ENCODE results near the gene SNED1.

Gene SNED1

GRCh38 chr2:240951045-240951594, 47.3 kb upstream of the SNED1 start:
- Histone ChIP-seq H4K8ac (ENCODE audit: low read depth, low read length) (no peak overlapping the region), H2BK15ac (ENCODE audit: low read length) (no peak overlapping the region), H3K27ac (replicated peaks; ENCODE audit: low read length) (no peak overlapping the region), H3K9me3 (replicated peaks in 1 of 2; ENCODE audit: control insufficient read depth in 2 of 2, insufficient read depth in 1 of 2, low read depth in 1 of 2, low read length in 2 of 2) (peaks cover 0 to 3% of the 10 kb centered on the region in 2 donors), H3K18ac (ENCODE audit: low read length) (no peak overlapping the region), H3K36me3 (replicated peaks in 1 of 2; ENCODE audit: control insufficient read depth in 2 of 2, insufficient read depth in 2 of 2, low read length in 2 of 2) (no peaks in the 10 kb centered on the region), H3K4me1 (ENCODE audit: control insufficient read depth in 2 of 2, insufficient read depth in 1 of 2, low read depth in 1 of 2, low read length in 2 of 2) (peaks cover 2 to 8% of the 10 kb centered on the region in 2 donors), H4K91ac (ENCODE audit: low read depth, low read length, poor library complexity) (no peak overlapping the region), H2AK5ac (ENCODE audit: low read depth, low read length) (no peak overlapping the region), H3K27me3 (ENCODE audit: control insufficient read depth in 3 of 3, insufficient read depth in 3 of 3, low read depth in 1 of 3, low read length in 3 of 3) (peaks cover 0 to 29% (median 0%) of the 10 kb centered on the region in 3 experiments), H3K4me2 (ENCODE audit: insufficient read depth, low read length, poor library complexity, severe bottlenecking) (no peak overlapping the region), H3K9ac (ENCODE audit: low read depth, low read length, poor library complexity) (no peak overlapping the region), H3K23ac (ENCODE audit: low read depth, low read length, poor library complexity) (no peak overlapping the region), H2AFZ (ENCODE audit: low read length) (no peak overlapping the region), H3K4ac (ENCODE audit: low read length) (no peak overlapping the region), H3K14ac (ENCODE audit: low read length) (no peak overlapping the region), H2BK12ac (ENCODE audit: low read length) (no peak overlapping the region), H3K4me3 (ENCODE audit: low read length in 2 of 2) (no peak overlapping the region), H2BK120ac (ENCODE audit: low read depth, low read length) (no peak overlapping the region), H2BK5ac (ENCODE audit: low read length) (no peak overlapping the region), H3K79me1 (ENCODE audit: low read depth, low read length) (peaks cover 3% of the 10 kb centered on the region)
- DNase-seq (ENCODE audit: low spot score): no peak
- 100% methylated on average over 1 of the region's 3 CpGs; no CpG with 5 or more reads in 1 of the 2 donors for WGBS, 2 donors (ENCODE audit: extremely low coverage in 2 of 2, insufficient read length in 2 of 2, insufficient replicate concordance in 1 of 2)

DNA sequence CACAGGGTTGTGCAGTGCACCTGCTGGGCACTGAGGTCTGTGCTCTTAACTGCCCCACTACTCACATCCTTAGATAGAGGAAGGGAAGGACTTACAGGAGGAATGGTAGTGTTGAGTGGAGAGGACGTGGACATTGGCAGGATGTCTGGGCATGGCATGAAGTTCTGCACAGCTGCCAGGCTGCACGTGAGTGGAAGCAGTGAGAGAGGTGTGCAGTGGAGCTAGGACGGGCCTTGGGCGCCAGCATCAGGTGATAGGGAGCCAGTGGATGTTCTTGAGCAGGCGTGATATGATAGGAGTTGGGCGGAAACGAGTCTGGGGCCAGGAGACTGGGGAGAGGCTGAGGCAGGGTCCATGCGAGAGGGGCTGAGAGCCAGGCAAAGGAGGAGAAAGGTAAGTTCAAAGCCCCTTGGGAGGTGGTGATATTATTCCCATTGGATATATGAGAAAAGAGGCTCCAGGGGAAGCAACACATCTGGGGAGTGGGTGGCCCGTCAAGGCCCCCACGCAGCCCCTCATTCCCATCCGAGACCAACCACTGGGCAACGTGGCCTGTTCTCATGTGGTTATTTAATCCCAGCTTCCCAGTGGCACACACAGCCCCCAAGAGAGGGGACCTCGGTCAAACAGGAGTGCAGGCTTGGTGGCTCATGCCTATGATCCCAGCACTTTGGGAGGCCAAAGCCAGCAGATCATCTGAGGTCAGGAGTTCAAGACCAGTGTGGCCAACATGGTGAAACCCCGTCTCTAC, 45.7 kb upstream of the SNED1 start:
- Histone ChIP-seq H3K9ac (ENCODE audit: low read depth, low read length, poor library complexity) (no peak overlapping the region), H4K91ac (ENCODE audit: low read depth, low read length, poor library complexity) (no peak overlapping the region), H3K4me3 (ENCODE audit: low read length in 2 of 2) (no peak overlapping the region), H3K79me1 (ENCODE audit: low read depth, low read length) (no peaks in the 10 kb centered on the region), H3K4me1 (ENCODE audit: control insufficient read depth in 2 of 2, insufficient read depth in 1 of 2, low read depth in 1 of 2, low read length in 2 of 2) (peaks cover 2 to 6% of the 10 kb centered on the region in 2 donors), H3K23ac (ENCODE audit: low read depth, low read length, poor library complexity) (peak overlapping the region; percentile 34), H4K8ac (ENCODE audit: low read depth, low read length) (no peak overlapping the region), H3K14ac (ENCODE audit: low read length) (no peak overlapping the region), H2AK5ac (ENCODE audit: low read depth, low read length) (no peak overlapping the region), H3K27me3 (ENCODE audit: control insufficient read depth in 3 of 3, insufficient read depth in 3 of 3, low read depth in 1 of 3, low read length in 3 of 3) (peaks cover 0 to 33% (median 0%) of the 10 kb centered on the region in 3 experiments), H3K9me3 (replicated peaks in 1 of 2; ENCODE audit: control insufficient read depth in 2 of 2, insufficient read depth in 1 of 2, low read depth in 1 of 2, low read length in 2 of 2) (peaks cover 0 to 3% of the 10 kb centered on the region in 2 donors), H2BK120ac (ENCODE audit: low read depth, low read length) (no peak overlapping the region), H2BK12ac (ENCODE audit: low read length) (no peak overlapping the region), H3K36me3 (replicated peaks in 1 of 2; ENCODE audit: control insufficient read depth in 2 of 2, insufficient read depth in 2 of 2, low read length in 2 of 2) (no peaks in the 10 kb centered on the region), H3K4me2 (ENCODE audit: insufficient read depth, low read length, poor library complexity, severe bottlenecking) (no peak overlapping the region), H2BK15ac (ENCODE audit: low read length) (no peak overlapping the region), H3K4ac (ENCODE audit: low read length) (no peak overlapping the region), H3K27ac (replicated peaks; ENCODE audit: low read length) (no peak overlapping the region), H3K18ac (ENCODE audit: low read length) (no peak overlapping the region), H2AFZ (ENCODE audit: low read length) (no peak overlapping the region), H2BK5ac (ENCODE audit: low read length) (no peak overlapping the region)
- DNase-seq (ENCODE audit: low spot score): no peak
- no CpG with 5 or more reads among the region's 14 CpGs for WGBS, 2 donors (ENCODE audit: extremely low coverage in 2 of 2, insufficient read length in 2 of 2, insufficient replicate concordance in 1 of 2)

DNA sequence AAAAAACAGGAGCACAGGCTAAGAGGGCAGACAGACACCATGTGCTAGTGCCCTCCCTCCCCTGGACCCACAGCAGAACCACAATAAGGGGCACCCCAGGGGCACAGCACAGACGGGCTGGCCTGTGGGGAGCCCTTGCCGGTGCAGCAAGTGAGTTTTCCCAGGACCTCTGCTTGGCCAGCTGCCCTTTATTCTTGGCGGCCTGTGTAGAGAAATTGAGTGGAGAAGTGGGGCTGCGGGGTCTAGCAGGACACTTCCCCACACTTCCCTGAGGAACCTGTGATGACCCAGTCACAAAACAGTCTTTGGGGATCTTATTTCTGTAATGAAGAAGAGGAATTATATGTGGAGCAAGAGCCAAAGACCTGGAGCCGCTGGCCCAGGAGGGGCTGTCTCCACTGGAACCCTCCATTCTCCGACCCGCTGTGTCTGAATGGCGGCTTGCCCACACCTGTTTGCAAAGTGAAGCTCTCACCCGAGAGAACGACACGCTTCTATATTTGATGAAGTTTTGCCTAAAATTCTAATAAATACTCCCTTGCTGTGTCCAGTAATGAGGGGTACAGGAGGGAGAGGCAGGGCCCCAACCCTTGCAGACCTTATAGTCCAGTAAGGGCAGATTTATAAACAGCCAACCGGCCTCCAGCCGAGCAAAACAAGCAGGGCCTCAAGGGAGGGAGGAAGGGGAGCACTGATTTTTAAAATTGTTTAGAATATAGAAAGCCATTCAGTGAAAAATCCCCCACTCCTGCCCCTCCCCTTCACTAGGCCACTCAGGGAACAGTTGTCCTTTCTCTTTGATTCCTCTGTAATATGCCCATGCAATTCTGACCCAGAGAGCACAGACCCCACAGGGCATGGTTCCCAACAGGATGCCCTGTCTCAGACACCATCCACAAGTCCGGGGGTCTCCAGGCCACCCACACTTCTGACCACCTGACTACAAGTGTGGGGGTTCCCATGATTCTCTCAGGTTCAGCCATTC, 44.7 kb upstream of the SNED1 start:
- Histone ChIP-seq H3K4me3 (ENCODE audit: low read length in 2 of 2) (no peak overlapping the region), H2AK5ac (ENCODE audit: low read depth, low read length) (no peak overlapping the region), H3K23ac (ENCODE audit: low read depth, low read length, poor library complexity) (no peak overlapping the region), H4K91ac (ENCODE audit: low read depth, low read length, poor library complexity) (no peak overlapping the region), H2BK120ac (ENCODE audit: low read depth, low read length) (no peak overlapping the region), H3K4me2 (ENCODE audit: insufficient read depth, low read length, poor library complexity, severe bottlenecking) (no peak overlapping the region), H3K9ac (ENCODE audit: low read depth, low read length, poor library complexity) (no peak overlapping the region), H2BK5ac (ENCODE audit: low read length) (no peak overlapping the region), H3K27me3 (ENCODE audit: control insufficient read depth in 3 of 3, insufficient read depth in 3 of 3, low read depth in 1 of 3, low read length in 3 of 3) (peaks cover 0 to 36% (median 0%) of the 10 kb centered on the region in 3 experiments), H2BK12ac (ENCODE audit: low read length) (no peak overlapping the region), H3K36me3 (replicated peaks in 1 of 2; ENCODE audit: control insufficient read depth in 2 of 2, insufficient read depth in 2 of 2, low read length in 2 of 2) (no peaks in the 10 kb centered on the region), H3K4ac (ENCODE audit: low read length) (no peak overlapping the region), H4K8ac (ENCODE audit: low read depth, low read length) (no peak overlapping the region), H3K4me1 (ENCODE audit: control insufficient read depth in 2 of 2, insufficient read depth in 1 of 2, low read depth in 1 of 2, low read length in 2 of 2) (peaks cover 2 to 6% of the 10 kb centered on the region in 2 donors), H3K14ac (ENCODE audit: low read length) (no peak overlapping the region), H3K18ac (ENCODE audit: low read length) (peak overlapping the region; percentile 53), H3K79me1 (ENCODE audit: low read depth, low read length) (no peaks in the 10 kb centered on the region), H3K9me3 (replicated peaks in 1 of 2; ENCODE audit: control insufficient read depth in 2 of 2, insufficient read depth in 1 of 2, low read depth in 1 of 2, low read length in 2 of 2) (peaks cover 0 to 3% of the 10 kb centered on the region in 2 donors), H3K27ac (replicated peaks; ENCODE audit: low read length) (no peak overlapping the region), H2AFZ (ENCODE audit: low read length) (no peak overlapping the region), H2BK15ac (ENCODE audit: low read length) (no peak overlapping the region)
- no peak for DNase-seq (ENCODE audit: low spot score)
- no CpG with 5 or more reads among the region's 14 CpGs for WGBS, 2 donors (ENCODE audit: extremely low coverage in 2 of 2, insufficient read length in 2 of 2, insufficient replicate concordance in 1 of 2)
